ENCODE measurements around the gene DVL1. TPM values are rescaled to one million over a fixed set of nuclear protein-coding genes. Genes with fewer than 3 reads are reported as not detected.

The DVL1 gene
- polyA plus RNA-seq, 1 donor from 2014 or later, result 100 TPM

DNA sequence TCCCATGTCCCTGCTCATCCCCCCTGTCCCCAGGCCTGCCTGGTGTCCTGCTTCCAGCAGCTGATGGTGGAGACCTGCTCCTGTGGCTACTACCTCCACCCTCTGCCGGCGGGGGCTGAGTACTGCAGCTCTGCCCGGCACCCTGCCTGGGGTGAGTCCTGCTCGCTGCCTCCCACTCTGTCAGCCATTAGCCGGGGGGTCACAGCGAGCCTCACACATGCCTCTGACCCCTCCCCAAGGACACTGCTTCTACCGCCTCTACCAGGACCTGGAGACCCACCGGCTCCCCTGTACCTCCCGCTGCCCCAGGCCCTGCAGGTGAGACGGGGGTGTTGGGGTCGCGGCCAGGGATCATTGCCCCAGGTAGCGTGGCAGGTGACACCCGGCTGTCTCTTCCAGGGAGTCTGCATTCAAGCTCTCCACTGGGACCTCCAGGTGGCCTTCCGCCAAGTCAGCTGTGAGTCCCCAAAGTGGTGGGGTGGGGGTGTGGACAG, 58.9 kb downstream of the DVL1 start:
- no peaks in the 10 kb centered on the region for H3F3A ChIP-seq (ENCODE audit: insufficient read depth, low read length, poor library complexity, severe bottlenecking)
- H3K4me3 ChIP-seq (ENCODE audit: low read length), result no peak overlapping the region
- no peaks in the 10 kb centered on the region for H3K27me3 ChIP-seq (ENCODE audit: insufficient read depth, low read depth, low read length)
- H2AFZ ChIP-seq (ENCODE audit: low read depth, low read length), result no peak overlapping the region
- no peak for TF ChIP-seq EP300 (conservative IDR thresholded peaks at IDR 0.05; ENCODE audit: poor library complexity, severe bottlenecking)
- TF ChIP-seq EZH2 (IDR thresholded peaks at IDR 0.05; ENCODE audit: borderline replicate concordance, insufficient read depth, low read length, poor library complexity, severe bottlenecking), result no peak
- TF ChIP-seq, protein P1, sequence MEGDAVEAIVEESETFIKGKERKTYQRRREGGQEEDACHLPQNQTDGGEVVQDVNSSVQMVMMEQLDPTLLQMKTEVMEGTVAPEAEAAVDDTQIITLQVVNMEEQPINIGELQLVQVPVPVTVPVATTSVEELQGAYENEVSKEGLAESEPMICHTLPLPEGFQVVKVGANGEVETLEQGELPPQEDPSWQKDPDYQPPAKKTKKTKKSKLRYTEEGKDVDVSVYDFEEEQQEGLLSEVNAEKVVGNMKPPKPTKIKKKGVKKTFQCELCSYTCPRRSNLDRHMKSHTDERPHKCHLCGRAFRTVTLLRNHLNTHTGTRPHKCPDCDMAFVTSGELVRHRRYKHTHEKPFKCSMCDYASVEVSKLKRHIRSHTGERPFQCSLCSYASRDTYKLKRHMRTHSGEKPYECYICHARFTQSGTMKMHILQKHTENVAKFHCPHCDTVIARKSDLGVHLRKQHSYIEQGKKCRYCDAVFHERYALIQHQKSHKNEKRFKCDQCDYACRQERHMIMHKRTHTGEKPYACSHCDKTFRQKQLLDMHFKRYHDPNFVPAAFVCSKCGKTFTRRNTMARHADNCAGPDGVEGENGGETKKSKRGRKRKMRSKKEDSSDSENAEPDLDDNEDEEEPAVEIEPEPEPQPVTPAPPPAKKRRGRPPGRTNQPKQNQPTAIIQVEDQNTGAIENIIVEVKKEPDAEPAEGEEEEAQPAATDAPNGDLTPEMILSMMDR (IDR thresholded peaks at IDR 0.05; ENCODE audit: poor library complexity, severe bottlenecking), result peak; percentile 54
- peak; percentile 40 for TF ChIP-seq SMC3 (conservative IDR thresholded peaks at IDR 0.05; ENCODE audit: poor library complexity)
- no peak for TF ChIP-seq MXI1 (conservative IDR thresholded peaks at IDR 0.05; ENCODE audit: poor library complexity, severe bottlenecking)
- peak; percentile 20 for TF ChIP-seq RAD21 (conservative IDR thresholded peaks at IDR 0.05)
- no peak for TF ChIP-seq POLR2AphosphoS5 (IDR thresholded peaks at IDR 0.05)
- no peak for TF ChIP-seq TAF1 (IDR thresholded peaks at IDR 0.05; ENCODE audit: low read depth)
- TF ChIP-seq, protein P2, sequence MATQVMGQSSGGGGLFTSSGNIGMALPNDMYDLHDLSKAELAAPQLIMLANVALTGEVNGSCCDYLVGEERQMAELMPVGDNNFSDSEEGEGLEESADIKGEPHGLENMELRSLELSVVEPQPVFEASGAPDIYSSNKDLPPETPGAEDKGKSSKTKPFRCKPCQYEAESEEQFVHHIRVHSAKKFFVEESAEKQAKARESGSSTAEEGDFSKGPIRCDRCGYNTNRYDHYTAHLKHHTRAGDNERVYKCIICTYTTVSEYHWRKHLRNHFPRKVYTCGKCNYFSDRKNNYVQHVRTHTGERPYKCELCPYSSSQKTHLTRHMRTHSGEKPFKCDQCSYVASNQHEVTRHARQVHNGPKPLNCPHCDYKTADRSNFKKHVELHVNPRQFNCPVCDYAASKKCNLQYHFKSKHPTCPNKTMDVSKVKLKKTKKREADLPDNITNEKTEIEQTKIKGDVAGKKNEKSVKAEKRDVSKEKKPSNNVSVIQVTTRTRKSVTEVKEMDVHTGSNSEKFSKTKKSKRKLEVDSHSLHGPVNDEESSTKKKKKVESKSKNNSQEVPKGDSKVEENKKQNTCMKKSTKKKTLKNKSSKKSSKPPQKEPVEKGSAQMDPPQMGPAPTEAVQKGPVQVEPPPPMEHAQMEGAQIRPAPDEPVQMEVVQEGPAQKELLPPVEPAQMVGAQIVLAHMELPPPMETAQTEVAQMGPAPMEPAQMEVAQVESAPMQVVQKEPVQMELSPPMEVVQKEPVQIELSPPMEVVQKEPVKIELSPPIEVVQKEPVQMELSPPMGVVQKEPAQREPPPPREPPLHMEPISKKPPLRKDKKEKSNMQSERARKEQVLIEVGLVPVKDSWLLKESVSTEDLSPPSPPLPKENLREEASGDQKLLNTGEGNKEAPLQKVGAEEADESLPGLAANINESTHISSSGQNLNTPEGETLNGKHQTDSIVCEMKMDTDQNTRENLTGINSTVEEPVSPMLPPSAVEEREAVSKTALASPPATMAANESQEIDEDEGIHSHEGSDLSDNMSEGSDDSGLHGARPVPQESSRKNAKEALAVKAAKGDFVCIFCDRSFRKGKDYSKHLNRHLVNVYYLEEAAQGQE (IDR thresholded peaks at IDR 0.05; ENCODE audit: borderline replicate concordance), result no peak
- no peak overlapping the region for H3K4me2 ChIP-seq (ENCODE audit: low read length)
- H3K9me2 ChIP-seq (ENCODE audit: insufficient read depth, low read length), result no peaks in the 10 kb centered on the region
- H3K36me3 ChIP-seq (ENCODE audit: insufficient read depth, low read length), result no peaks in the 10 kb centered on the region
- no peaks in the 10 kb centered on the region for H3K79me2 ChIP-seq (replicated peaks; ENCODE audit: insufficient read depth, low read length)
- no peak overlapping the region for H3K9ac ChIP-seq (ENCODE audit: low read length)
- H3K27ac ChIP-seq (ENCODE audit: low read length), result no peak overlapping the region
- no peaks in the 10 kb centered on the region for H3K9me3 ChIP-seq (ENCODE audit: low read length)
- no peaks in the 10 kb centered on the region for H4K20me1 ChIP-seq (ENCODE audit: insufficient read depth)

- H3K27ac ChIP-seq (ENCODE audit: low read length), result no peak overlapping the region
- H3K9me3 ChIP-seq (ENCODE audit: low read length), result no peaks in the 10 kb centered on the region
- H4K20me1 ChIP-seq (ENCODE audit: insufficient read depth), result no peaks in the 10 kb centered on the region
- no peaks in the 10 kb centered on the region for H3K9me2 ChIP-seq (ENCODE audit: insufficient read depth, low read length)
- no peaks in the 10 kb centered on the region for H3K27me3 ChIP-seq (ENCODE audit: insufficient read depth, low read depth, low read length)
- H2AFZ ChIP-seq (ENCODE audit: low read depth, low read length), result no peak overlapping the region
- no peaks in the 10 kb centered on the region for H3K79me2 ChIP-seq (replicated peaks; ENCODE audit: insufficient read depth, low read length)
- TF ChIP-seq RAD21 (conservative IDR thresholded peaks at IDR 0.05), result no peak
- no peak for TF ChIP-seq EP300 (conservative IDR thresholded peaks at IDR 0.05; ENCODE audit: poor library complexity, severe bottlenecking)
- TF ChIP-seq, protein P1 (IDR thresholded peaks at IDR 0.05; ENCODE audit: poor library complexity, severe bottlenecking), result no peak
- no peak for TF ChIP-seq TAF1 (IDR thresholded peaks at IDR 0.05; ENCODE audit: low read depth)
- TF ChIP-seq, protein P2 (IDR thresholded peaks at IDR 0.05; ENCODE audit: borderline replicate concordance), result no peak
- no peak for TF ChIP-seq EZH2 (IDR thresholded peaks at IDR 0.05; ENCODE audit: borderline replicate concordance, insufficient read depth, low read length, poor library complexity, severe bottlenecking)
- no peak for TF ChIP-seq POLR2AphosphoS5 (IDR thresholded peaks at IDR 0.05)
- no peak for TF ChIP-seq SMC3 (conservative IDR thresholded peaks at IDR 0.05; ENCODE audit: poor library complexity)
- H3K36me3 ChIP-seq (ENCODE audit: insufficient read depth, low read length), result no peaks in the 10 kb centered on the region
- H3K9ac ChIP-seq (ENCODE audit: low read length), result no peak overlapping the region
- H3K4me3 ChIP-seq (ENCODE audit: low read length), result no peak overlapping the region
- H3F3A ChIP-seq (ENCODE audit: insufficient read depth, low read length, poor library complexity, severe bottlenecking), result no peaks in the 10 kb centered on the region
- no peak overlapping the region for H3K4me2 ChIP-seq (ENCODE audit: low read length)
Observed at GRCh38 chr1:1287288-1288110, 61.7 kb downstream of the DVL1 start.
